ENCODE results near the gene STK17B. TPM values are rescaled to one million over a fixed set of nuclear protein-coding genes. Genes with fewer than 3 reads are reported as not detected.

Gene STK17B
- total and polyA plus RNA-seq, 2 of the 13 experiments (the other 11 are each of a cell fraction or from before 2014, with no cell fraction given), result 1.6 to 4.5 TPM

GRCh38 chr2:196170606-196171247 lies 651 bp downstream of the STK17B start (continued):
- TF ChIP-seq, protein P1, sequence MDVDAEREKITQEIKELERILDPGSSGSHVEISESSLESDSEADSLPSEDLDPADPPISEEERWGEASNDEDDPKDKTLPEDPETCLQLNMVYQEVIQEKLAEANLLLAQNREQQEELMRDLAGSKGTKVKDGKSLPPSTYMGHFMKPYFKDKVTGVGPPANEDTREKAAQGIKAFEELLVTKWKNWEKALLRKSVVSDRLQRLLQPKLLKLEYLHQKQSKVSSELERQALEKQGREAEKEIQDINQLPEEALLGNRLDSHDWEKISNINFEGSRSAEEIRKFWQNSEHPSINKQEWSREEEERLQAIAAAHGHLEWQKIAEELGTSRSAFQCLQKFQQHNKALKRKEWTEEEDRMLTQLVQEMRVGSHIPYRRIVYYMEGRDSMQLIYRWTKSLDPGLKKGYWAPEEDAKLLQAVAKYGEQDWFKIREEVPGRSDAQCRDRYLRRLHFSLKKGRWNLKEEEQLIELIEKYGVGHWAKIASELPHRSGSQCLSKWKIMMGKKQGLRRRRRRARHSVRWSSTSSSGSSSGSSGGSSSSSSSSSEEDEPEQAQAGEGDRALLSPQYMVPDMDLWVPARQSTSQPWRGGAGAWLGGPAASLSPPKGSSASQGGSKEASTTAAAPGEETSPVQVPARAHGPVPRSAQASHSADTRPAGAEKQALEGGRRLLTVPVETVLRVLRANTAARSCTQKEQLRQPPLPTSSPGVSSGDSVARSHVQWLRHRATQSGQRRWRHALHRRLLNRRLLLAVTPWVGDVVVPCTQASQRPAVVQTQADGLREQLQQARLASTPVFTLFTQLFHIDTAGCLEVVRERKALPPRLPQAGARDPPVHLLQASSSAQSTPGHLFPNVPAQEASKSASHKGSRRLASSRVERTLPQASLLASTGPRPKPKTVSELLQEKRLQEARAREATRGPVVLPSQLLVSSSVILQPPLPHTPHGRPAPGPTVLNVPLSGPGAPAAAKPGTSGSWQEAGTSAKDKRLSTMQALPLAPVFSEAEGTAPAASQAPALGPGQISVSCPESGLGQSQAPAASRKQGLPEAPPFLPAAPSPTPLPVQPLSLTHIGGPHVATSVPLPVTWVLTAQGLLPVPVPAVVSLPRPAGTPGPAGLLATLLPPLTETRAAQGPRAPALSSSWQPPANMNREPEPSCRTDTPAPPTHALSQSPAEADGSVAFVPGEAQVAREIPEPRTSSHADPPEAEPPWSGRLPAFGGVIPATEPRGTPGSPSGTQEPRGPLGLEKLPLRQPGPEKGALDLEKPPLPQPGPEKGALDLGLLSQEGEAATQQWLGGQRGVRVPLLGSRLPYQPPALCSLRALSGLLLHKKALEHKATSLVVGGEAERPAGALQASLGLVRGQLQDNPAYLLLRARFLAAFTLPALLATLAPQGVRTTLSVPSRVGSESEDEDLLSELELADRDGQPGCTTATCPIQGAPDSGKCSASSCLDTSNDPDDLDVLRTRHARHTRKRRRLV (CRISPR knock-in tag; IDR thresholded peaks at IDR 0.05), result no peak
- TF ChIP-seq, protein P2, sequence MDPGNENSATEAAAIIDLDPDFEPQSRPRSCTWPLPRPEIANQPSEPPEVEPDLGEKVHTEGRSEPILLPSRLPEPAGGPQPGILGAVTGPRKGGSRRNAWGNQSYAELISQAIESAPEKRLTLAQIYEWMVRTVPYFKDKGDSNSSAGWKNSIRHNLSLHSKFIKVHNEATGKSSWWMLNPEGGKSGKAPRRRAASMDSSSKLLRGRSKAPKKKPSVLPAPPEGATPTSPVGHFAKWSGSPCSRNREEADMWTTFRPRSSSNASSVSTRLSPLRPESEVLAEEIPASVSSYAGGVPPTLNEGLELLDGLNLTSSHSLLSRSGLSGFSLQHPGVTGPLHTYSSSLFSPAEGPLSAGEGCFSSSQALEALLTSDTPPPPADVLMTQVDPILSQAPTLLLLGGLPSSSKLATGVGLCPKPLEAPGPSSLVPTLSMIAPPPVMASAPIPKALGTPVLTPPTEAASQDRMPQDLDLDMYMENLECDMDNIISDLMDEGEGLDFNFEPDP (CRISPR knock-in tag; conservative IDR thresholded peaks at IDR 0.05), result no peak
- TF ChIP-seq NFATC3 (CRISPR knock-in tag; IDR thresholded peaks at IDR 0.05) (no peak), SUZ12 (IDR thresholded peaks at IDR 0.05; ENCODE audit: low read depth, low read length) (no peak), ZNF616 (CRISPR knock-in tag; IDR thresholded peaks at IDR 0.05; ENCODE audit: low read depth) (no peak; the same call in 1 of the 2 replicates), ZNF34 (CRISPR knock-in tag; IDR thresholded peaks at IDR 0.05; ENCODE audit: borderline replicate concordance) (0 out of 2 replicates have a peak, but pooled peaks have one; percentile 27), ZNF816 (CRISPR knock-in tag; IDR thresholded peaks at IDR 0.05; ENCODE audit: borderline replicate concordance) (no peak), SIN3B (IDR thresholded peaks at IDR 0.05; ENCODE audit: low read length) (no peak), ZNF382 (CRISPR knock-in tag; IDR thresholded peaks at IDR 0.05; ENCODE audit: borderline replicate concordance) (no peak), ZNF850 (CRISPR knock-in tag; conservative IDR thresholded peaks at IDR 0.05) (no peak), MXD4 (CRISPR knock-in tag; IDR thresholded peaks at IDR 0.05) (no peak), SIX1 (CRISPR knock-in tag; IDR thresholded peaks at IDR 0.05; ENCODE audit: borderline replicate concordance) (no peak), MTA1 (CRISPR knock-in tag; IDR thresholded peaks at IDR 0.05; ENCODE audit: borderline replicate concordance) (peak; percentile 58; the same call in 1 of the 2 replicates), HNRNPK (IDR thresholded peaks at IDR 0.05; ENCODE audit: low read depth, low read length, poor library complexity, severe bottlenecking) (no peak), EP300 (IDR thresholded peaks at IDR 0.05; ENCODE audit: low read depth in 2 of 2, low read length in 2 of 2) (no peak), EP300 (CRISPR knock-in tag; IDR thresholded peaks at IDR 0.05; ENCODE audit: borderline replicate concordance) (no peak), PHF20 (CRISPR knock-in tag; IDR thresholded peaks at IDR 0.05) (no peak), KDM5B (CRISPR knock-in tag; IDR thresholded peaks at IDR 0.05; ENCODE audit: borderline replicate concordance) (0 out of 2 replicates have a peak, but pooled peaks have one; percentile 26), STAG1 (CRISPR knock-in tag; IDR thresholded peaks at IDR 0.05) (no peak)
- TF ChIP-seq, protein P3, sequence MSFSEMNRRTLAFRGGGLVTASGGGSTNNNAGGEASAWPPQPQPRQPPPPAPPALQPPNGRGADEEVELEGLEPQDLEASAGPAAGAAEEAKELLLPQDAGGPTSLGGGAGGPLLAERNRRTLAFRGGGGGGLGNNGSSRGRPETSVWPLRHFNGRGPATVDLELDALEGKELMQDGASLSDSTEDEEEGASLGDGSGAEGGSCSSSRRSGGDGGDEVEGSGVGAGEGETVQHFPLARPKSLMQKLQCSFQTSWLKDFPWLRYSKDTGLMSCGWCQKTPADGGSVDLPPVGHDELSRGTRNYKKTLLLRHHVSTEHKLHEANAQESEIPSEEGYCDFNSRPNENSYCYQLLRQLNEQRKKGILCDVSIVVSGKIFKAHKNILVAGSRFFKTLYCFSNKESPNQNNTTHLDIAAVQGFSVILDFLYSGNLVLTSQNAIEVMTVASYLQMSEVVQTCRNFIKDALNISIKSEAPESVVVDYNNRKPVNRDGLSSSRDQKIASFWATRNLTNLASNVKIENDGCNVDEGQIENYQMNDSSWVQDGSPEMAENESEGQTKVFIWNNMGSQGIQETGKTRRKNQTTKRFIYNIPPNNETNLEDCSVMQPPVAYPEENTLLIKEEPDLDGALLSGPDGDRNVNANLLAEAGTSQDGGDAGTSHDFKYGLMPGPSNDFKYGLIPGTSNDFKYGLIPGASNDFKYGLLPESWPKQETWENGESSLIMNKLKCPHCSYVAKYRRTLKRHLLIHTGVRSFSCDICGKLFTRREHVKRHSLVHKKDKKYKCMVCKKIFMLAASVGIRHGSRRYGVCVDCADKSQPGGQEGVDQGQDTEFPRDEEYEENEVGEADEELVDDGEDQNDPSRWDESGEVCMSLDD (CRISPR knock-in tag; IDR thresholded peaks at IDR 0.05; ENCODE audit: borderline replicate concordance), result 0 out of 2 replicates have a peak, but pooled peaks have one; percentile 14

Measured in HepG2 (cell line).